GM18907 (cell line): Measurements from ENCODE around the gene GSTM3.
"Not testable (repeated sequence)": the region's sequence is repeated elsewhere in the genome, so short reads cannot be mapped to it uniquely, and the experiment has no call there.

Experiments used
- ATAC-seq: cut with Tn5 transposase; IDR thresholded peaks from one replicate; pipeline ENCODE4 v1.9.1; 2021; ENCODE audit warnings: mild to moderate bottlenecking, moderate library complexity; ENCODE audit not compliant: unreplicated experiment

GSTM3 gene

DNA sequence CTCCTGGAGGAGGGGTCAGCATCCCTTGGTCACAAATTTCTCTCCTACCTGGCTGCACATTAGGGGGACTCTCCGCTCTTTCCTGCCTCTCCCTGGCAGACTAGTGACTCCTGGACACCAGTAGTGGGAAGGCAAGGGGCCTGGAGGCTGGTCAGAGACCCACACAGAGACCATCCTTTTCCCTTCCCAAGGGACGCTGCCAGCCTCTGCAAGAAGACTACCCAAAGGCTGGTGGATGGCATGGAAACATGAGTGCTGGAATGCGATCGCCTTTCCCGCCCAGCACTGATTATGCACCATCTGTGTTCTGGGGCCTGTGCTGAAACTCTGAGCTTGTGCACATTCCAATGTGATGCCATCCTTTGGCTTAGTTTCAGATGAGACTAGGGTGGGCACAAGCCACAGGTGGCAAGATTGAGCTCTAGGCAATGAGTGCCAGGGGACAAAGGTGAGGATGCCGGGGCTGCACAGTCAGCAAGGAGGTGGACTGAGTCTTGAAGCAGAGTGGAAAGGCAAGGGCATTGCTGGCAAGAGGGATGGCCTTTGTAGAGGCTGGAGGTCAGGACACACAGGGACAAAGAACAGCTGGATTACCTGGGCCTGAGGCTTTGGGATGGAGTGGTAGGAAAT is 35.5 kb upstream of the GSTM3 start:
- ATAC-seq, result peak; percentile 9

DNA sequence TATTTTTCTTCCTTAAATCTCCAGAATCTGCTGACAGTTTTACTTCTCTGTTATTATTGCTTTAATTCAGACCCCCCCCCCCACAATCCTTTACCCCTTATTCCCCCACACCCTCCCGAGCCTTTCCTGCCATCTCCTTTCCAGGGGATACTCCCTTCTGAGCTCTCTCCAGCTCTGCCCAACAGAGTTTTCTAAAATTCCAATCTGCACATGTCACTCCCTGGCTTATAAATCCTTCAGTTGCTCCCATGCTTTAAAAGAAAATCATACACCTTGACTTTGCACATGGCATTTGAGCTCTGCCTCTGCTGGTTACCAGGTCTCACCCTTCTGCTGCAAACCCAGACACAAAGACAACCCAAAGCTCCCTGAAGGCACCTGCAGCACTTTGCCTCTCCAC is 34.6 kb upstream of the GSTM3 start:
- no peak for ATAC-seq

DNA sequence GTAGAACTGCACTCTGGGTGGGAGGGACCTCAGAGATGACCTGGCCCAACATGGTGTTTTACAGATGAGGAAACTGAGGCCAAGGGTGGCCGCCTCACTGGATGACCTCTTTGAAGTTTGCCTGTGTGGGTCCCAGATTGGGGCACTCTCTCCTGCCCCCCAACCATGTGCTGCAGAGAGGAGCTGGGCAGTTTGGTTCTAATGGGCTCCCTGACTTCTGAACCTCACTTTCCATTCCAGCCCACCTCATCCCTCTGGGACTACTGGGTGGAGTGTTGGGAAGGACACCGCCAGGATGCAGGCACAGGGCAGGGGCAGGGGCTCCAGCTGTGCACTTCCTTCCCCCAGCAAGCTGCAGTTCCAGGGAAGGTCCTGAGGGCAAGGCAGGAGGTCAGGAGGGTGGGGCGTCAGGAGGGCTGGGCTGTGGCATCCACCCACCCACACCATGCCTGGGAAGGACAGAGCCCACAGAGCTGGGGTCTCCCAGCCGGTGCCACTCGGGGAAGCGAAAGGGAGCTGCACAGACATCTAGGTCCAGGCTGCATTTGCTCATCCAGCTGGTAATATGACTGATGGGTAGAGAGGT is 33.2 kb upstream of the GSTM3 start:
- no peak for ATAC-seq

DNA sequence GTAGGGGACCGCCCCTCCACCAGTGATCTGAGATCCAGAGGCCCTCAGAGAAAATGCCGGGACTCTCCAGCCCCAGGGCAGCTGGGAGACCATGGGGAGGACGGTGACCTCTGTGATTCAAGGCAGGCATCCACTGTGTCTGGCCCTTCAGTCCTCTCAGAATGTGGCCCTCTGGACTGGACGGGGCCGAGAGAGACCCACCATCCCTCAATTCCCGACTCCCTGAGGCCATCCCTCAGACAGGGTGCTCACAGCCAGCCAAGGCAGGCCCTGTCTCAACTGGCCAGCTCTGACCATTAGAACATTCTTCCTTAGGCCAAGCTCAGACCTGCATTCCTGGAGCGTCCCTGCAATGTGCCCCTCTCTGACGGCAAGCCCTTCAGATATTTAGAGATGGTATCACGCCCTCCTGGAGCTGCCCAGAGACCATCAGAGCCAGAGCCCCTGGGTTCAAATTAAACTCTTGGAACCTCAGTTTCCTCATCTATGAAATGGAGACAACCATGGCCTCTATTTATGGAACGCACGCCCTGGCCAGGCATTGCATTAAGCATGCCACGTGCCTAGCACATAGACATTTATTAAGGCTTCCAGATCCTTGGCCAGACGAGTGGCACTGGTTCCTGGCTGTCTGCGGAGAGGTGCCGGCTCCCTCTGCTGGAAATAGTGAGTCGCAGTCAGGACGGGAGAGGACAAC is 32.5 kb upstream of the GSTM3 start:
- peak; percentile 72 for ATAC-seq

DNA sequence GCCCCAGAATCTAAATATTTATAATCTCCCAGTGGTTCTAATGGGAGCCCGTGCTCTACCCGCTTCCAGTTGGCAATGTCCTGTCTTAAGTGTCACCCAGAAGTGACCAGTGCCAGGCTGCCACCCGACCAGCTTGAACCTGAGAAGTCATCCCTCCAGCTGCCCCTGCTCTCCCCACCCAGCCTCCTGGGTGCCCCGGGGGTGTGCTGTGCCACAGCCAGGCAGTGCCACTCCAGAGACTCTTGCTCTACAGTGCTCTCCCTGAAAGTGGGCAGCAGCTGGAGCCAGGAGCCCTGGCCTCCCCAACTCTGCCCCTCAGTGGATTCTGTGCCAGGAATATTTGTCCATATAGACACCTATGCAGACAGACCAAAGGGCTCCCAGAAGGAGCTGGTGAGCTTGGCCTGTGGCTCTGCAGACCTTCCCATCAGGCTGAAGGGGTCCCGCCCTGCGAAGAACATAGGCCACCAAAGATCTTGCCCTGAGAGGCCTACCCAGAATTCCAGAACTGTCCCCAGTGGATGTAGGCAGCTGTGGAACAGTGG is 31.9 kb upstream of the GSTM3 start:
- no peak for ATAC-seq

DNA sequence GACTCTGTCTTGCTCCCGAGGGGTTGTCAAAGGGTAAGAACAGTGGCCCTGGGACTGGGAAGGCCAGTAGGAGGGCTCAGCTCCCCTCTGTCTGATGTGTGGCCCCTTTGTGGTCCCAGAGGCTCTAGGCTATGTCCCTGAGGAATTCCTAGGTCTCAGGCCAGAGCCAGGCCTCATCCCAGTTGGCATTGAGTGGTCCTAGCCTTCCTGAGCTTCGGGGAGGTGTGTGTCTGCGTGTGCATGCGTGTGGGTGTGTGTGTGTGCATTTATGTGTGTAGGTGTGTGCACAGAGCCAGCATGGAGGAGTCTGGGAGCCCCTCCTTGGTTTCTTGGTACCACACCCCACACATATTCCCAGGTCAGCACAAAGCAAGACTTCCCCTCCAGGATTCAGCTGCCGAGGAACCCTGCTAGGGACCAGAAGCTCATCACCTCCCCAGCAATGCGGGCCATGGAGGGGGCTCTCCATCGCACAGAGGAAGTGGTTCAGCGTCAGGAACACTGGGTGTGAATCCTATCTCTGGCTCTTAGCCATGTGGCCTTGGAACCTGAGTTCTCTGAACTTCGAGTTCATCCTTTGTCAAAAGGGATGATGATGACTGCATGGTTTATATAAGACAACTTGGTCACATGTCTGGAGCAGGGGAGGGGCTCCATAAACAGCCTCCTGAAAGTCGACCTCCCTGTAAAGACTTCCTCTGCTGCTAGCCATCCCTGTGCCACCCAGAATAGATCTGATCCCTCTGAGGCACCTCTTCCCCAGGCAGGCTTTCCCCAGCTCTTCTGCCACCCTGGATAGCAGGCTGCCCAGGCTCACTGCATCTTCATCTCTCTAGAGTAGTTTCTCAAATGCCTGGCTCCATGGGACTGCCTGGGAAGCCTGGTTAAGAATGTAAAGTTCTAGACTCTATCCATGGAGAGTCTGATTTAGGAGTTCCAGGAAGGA is 31.1 kb upstream of the GSTM3 start:
- no peak for ATAC-seq

DNA sequence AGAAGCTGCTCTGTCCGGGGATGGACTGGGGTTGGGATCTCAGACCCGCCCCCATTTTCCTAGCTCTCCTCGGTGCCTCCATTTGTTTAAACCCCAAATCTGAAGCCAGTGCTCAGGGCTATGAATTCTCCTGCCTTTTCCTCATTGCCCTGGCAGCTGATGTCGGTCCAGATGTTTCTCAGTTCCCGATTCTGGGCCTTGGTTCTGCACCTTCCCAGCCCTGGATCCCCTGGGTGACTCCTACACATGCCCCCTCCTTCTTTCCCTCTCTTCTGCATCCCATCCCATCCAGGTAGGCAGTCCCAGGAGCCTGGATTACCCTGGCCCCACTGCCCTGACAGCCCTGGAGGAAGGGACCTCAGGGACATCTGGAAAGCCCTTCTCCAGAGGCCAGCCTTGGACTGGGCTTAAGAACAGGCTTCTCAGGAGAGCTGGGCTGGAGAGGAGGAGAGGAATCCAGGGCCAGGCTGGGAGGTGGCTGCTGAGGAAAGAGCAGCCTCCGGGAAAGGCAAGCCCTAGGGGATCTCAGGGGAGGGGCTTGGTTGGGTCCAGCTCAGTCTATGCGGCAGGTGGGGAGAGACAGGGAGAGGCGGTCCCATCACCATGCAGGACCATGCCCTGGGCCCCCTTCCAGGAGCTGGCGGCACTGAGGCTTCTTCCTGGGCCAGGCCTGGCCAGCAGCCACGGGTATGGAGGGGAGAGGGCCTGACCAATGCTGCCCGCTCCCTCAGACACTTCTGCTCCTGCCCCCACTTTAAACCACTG is 29.7 kb upstream of the GSTM3 start:
- no peak for ATAC-seq

DNA sequence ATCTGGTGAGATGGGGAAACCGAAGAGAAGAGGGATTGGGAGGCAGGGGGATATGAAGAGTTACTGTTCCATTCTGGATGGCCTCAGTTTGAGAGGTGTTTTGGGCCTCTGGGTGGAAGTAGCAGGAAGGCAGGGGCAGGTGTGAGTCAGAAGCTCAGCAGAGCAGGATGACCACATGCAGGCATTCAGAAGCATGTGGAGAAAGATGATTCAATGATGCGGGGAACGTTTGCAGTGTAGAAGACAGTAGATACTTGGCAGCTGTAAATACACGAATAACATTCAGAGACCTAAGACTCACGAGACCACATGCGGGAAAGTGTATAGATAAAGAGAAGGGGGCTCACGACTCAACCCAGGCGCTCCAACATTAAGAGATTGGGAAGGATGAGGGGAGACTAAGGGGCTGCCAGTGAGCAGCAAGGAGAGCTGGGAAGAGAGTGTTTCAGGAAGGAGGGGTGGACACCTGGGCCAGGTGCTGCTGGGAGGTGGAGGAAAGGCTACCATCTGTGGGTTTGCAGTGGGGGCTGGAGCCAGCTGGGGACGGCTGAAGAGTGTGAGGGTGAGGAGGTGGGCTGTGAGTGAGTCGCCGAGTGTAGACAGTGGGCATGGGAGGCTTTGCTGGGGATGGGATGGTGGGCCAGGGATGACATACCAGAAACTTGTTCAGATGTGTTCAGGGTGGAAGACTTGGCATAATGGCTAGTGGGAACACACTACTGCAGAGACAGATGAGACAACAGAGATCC is 28.7 kb upstream of the GSTM3 start:
- no peak for ATAC-seq

DNA sequence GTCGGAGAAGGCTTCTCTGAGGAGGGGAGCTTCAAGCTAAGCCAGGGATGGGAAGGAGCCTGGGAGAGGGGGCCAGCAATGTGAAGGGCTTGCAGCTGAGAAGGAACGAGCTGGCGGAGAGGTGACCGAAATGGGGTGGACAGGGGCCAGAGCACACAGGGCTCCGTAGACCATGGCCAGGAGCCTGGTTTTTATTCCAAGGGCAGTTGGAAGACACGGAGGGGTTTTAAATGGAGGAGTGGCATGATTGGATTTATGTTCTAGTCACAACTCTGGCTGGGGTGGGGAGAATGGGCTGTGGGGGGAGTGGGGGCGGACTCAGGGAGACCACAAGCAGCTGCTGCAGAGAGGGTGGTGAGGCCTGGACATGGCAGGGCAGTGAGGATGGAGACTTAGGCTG is 28.0 kb upstream of the GSTM3 start:
- no peak for ATAC-seq

DNA sequence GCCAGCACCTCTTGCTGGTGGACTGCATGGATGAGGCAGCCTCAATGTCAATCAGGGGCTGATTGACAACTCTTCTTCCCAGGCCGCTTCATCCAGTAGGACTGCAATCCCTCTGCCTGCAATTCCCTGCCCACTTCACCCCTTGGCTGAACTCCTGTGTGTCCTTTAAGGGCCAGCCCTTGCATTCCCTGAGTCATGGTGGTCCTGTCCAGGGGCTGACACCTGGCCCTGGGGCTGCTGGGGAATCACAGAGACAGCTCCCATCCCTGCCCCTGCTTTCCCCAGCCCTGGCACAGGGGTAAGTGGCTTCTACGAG is 27.5 kb upstream of the GSTM3 start:
- no peak for ATAC-seq

DNA sequence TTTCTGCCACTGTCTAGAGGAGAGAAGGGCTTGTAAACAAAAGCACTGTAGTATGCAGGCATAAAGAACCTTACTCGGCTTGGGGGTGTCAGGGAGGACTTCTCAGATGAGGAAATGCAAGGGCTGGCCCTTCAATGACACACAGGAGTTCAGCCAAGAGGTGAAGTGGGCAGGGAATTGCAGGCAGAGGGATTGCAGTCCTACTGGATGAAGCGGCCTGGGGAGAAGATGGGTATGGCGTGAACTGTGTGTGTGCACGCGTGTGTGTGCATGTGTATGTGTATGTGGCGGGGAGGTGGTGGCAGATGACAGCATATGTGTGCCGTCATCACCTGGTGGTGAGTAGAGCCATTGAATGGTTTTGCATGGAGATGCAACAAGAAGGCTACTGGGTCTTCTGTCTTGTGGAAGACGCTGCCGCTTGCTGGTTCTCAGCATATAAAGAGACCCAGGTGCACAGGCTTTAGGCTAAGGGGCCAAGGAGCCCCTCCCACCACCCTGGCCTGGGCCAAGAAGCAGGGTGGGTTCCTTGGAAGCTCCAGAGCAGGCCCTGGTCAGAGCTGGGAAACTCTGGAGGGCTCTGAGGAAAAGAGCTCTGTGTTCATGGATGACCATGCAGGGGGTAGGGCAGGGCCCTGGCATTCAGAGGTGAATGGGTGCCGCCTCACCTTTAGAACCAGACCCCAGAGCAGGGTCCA is 26.9 kb upstream of the GSTM3 start:
- ATAC-seq, result no peak

DNA sequence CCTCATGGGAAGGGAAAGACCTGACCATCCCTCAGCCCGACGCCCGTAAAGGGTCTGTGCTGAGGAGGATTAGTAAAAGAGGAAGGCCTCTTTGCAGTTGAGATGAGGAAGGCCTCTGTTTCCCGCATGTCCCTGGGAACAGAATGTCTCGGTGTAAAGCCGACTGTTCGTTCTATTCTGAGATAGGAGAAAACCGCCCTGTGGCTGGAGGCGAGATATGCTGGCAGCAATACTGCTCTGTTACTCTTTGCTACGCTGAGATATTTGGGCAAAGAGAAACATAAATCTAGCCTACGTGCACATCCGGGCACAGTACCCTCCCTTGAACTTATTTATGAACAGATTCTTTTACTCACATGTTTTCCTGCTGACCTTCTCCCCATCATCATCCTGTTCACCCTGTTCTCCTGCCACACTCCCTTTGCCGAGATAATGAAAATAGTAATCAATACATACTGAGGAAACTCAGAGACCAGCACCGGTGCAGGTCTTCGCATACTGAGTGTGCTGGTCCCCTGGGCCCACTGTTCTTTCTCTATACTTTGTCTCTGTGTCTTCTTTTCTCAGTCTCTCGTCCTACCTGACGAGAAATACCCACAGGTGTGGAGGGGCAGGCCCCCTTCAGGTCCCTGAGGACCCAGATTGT is 26.3 kb upstream of the GSTM3 start:
- ATAC-seq, result not testable (repeated sequence)

DNA sequence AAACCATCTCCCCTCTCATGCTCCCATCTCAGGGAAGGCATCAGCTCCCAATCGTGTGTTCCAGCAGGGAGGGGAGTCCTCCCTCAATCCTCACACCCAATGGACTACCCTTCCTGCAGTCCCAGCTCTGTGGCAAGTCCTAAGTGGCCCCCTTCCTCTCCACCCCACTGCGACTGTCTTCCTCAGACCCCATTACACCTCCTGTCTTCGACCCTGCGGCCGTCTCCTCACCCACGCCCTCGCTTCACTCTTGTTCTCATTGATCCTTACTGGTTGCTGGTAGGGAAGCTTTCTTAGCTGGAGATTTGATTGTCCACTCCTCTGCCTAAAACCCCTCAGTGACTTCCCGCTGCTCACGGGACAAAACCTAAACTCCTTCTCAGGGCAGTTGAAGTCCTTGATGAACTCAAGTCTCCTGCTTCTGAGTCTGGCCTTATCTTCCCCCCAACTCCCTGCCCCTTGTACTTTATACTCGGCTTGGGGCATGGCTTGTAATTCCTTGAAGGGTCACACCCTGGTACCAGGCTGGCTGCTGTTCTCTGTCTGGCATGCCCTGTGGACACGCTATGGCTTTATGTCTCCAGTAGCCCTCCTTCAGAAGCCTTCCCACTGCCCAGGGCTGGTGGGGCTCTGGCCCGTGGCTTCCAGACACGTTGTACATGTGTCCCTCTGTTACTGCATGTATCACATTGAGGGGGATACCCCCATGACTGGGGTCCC is 25.2 kb upstream of the GSTM3 start:
- ATAC-seq, result no peak

DNA sequence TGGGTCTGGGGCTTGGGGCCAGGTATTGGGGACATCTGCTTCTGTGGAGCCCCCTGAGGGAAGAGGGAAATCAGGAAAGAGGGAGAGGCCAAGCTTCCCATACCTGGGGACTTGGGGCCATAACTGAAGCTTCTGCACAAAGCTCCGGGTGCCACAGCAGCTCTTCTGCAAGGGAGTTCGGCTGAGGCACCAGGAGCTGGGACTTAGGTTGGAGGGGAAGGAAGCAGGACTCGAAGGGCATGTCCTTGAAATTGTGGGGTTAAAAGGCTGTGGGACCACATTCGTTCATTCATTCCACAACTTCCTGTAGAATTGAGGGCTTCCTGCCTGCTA is 24.6 kb upstream of the GSTM3 start:
- ATAC-seq, result no peak

DNA sequence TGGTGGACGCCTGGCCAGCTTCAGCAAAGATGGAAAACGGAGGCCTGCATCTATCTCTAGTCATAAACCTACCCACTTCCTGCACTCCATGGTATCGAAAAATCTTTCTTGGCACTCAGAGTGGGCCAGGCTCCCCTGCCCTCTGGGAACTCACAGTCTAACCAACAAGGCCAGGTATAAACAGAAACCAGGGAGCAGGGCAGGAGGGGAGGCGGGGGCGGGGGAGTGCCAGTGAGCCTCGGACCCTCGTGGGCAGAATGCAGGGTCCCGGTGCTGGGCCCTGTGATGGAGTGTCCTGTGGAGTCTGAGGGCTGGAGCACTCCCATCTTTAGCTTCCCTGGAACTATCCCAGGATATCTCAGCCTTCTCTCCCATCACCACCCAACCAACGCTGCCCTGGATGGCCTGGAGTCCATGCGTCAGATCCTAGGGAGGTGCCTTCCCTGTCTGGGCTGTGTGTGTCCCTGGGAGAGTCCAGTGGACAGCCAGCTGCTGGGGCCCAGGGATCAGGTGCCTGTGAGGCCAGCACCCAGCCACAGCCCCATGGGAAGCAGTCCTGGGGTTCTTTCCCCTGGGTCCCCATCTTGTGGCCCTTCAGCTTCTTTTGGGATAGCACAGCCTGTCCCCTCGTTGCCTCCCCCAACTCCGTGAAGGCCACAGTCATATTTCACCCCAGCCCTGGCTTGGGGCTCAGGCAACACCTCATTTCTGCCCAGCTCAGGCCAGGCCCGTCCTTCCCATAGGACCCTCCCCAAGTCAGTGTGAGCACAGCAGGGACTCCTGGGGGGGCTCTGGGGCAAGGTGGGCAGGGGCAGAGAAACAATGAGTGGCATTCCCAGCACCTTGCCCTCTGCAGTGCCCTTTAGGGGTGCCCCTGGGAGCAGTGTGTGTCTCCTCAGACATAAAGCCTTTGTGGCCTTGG is 24.0 kb upstream of the GSTM3 start:
- no peak for ATAC-seq

DNA sequence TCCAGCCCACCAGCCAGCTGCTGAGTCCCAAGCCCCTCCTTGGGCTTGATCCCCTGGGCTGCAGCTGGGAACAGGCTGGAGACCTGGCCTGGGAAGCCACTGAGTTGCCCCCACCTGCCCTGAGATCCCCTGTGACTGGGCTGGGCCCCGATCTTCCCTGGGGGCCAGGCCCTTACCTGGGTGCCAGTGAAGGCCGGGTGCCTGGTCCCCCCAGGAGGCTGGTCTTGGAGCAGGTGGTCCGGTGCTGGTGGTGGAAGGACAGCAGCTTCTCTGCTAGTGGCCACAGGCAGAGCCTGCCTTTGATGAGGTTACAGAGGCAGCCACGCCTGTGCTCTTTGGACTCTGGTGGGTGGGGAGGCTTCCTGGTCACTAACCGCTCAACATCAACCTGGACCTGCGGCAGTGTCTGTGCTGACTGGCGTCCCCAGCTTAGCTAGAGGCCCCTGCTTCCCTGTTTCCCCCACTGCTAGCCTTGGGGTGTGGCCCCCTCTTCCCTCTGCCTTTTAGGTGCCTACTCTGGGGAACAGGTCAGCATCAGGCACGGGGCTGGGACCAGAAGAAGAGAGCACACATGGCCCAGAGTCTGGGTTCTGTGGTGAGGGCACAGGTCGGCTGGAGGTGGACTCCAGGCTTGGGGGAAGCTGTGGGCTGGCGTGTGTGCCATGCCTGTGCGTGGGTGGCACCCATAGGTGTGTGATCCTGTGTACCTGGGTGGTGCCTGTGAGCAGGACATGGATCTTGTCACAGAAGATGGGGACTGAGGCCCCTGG is 23.0 kb upstream of the GSTM3 start, which contains the start of gene EPS8L3:
Gene EPS8L3 (minus strand): TSS at position 278 of the 770 bp plus-strand sequence. CDS start 2,174 bp downstream, outside the sequence.
- no peak for ATAC-seq
